ENCODE results near the gene CNOT2. TPM values are rescaled to one million over a fixed set of nuclear protein-coding genes. Genes with fewer than 3 reads are reported as not detected.

The CNOT2 gene
- polyA plus RNA-seq, 1 of the 3 experiments (the other 2 are of a cell fraction) = 45.3 TPM

DNA sequence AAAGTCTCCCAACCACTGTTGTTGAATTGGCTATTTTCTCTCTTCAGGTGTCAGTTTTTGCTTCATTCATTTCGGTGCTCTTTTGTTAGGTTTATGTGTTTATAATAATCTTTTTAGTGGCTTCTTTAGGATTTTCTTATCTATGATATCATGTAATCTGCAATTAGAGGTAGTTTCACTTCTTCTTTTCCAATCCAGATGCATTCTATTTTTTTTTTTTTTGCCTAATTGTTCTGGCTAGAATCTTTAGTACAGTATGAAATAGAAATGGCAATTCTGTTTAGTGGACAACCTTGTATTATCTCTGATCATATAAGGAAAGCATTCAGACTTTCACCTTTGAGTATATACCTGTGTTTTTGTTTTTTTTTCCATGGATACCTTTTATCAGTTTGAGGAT is 17.4 kb downstream of the CNOT2 start (continued):
- TF ChIP-seq, protein P1, sequence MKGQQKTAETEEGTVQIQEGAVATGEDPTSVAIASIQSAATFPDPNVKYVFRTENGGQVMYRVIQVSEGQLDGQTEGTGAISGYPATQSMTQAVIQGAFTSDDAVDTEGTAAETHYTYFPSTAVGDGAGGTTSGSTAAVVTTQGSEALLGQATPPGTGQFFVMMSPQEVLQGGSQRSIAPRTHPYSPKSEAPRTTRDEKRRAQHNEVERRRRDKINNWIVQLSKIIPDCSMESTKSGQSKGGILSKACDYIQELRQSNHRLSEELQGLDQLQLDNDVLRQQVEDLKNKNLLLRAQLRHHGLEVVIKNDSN (IDR thresholded peaks at IDR 0.05; ENCODE audit: borderline replicate concordance, low read depth) = no peak
- TF ChIP-seq YY1 (IDR thresholded peaks at IDR 0.05; ENCODE audit: low read depth) = no peak
- TF ChIP-seq ELF1 (IDR thresholded peaks at IDR 0.05) = no peak
- no peak for TF ChIP-seq MXI1 (IDR thresholded peaks at IDR 0.05; ENCODE audit: low read depth, low read length)

DNA sequence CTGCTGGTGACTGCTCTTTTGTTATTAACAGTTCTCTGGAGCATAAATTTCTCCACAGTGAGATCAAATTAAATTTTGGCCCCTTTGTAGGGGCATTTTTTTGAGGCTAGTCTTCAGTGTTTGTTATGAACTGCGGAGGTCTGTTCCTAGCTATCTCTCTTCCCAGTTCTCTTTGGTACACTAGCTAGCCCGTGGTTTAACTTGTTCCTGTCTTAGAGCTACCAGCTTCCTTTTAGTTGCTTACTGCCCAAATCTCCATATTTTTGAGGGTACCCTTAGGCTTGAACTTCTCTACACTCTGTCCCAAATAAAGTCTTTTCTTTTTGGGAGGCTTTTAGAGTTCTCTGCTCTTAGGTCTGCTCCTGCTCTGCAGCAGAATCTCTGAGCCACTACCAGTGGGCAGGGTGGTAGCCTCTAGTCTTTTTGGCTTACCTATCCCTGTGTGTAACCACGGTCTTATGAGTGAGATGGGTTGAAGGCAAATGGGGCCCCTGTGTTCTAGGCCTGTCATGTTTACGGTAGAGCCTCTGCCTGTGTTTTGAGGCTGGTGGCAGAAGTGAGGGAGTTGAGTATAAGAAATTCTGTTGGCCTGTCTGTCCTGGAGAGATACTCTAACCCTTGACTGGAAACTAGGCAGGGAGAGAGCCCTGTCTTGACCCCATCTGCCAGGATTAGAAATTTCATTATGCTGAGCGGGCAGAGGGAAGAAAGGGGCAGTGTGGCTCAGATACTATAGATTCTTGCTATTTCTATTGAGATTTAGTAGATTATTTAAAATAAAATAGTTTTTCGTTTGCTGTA is 21.0 kb downstream of the CNOT2 start:
- CTCF ChIA-PET = no interaction called here
- H3F3A ChIP-seq (replicated peaks; ENCODE audit: insufficient read depth) = no peaks in the 10 kb centered on the region
- H4K20me1 ChIP-seq (ENCODE audit: insufficient read depth) = peaks cover 83% of the 10 kb centered on the region
- no peak for DNase-seq
- no peak overlapping the region for H3K9ac ChIP-seq
- H3K9me3 ChIP-seq = no peaks in the 10 kb centered on the region; the same call in 1 of the 2 replicates
- peaks cover 4 to 6% of the 10 kb centered on the region in 2 experiments; a peak in 2 of 4 replicates for H3K4me1 ChIP-seq (ENCODE audit: control insufficient read depth in 1 of 2, insufficient read depth in 2 of 2, low read depth in 1 of 2, low read length in 1 of 2)
- WGBS (ENCODE audit: low lambda C conversion rate) = 94% methylated on average over 6 of the region's 6 CpGs
- TF ChIP-seq RCOR1 (IDR thresholded peaks at IDR 0.05; ENCODE audit: low read length) = no peak
- no peak for TF ChIP-seq ELF1 (IDR thresholded peaks at IDR 0.05)
- no peak for TF ChIP-seq MXI1 (IDR thresholded peaks at IDR 0.05; ENCODE audit: low read depth, low read length)
- no peak for TF ChIP-seq CHD2 (IDR thresholded peaks at IDR 0.05; ENCODE audit: low read length, partially characterized antibody)
- H3K27ac ChIP-seq (ENCODE audit: low read depth in 2 of 2, low read length in 1 of 2) = no peak overlapping the region
- no peak overlapping the region for H2AFZ ChIP-seq (ENCODE audit: low read depth)
- no peaks in the 10 kb centered on the region for H3K9me2 ChIP-seq
- H3K79me2 ChIP-seq (ENCODE audit: insufficient read depth) = peaks cover 100% of the 10 kb centered on the region
- no peaks in the 10 kb centered on the region for H3K27me3 ChIP-seq (ENCODE audit: insufficient read depth)
- POLR2A ChIA-PET = no interaction called here
- H3K36me3 ChIP-seq (replicated peaks in 1 of 2; ENCODE audit: control insufficient read depth in 1 of 2, insufficient read depth in 2 of 2, low read length in 1 of 2) = peaks cover 4 to 25% of the 10 kb centered on the region in 2 experiments
- no peak overlapping the region for H3K4me2 ChIP-seq
- no peak overlapping the region for H3K4me3 ChIP-seq (ENCODE audit: low read depth in 2 of 2, low read length in 1 of 2)

DNA sequence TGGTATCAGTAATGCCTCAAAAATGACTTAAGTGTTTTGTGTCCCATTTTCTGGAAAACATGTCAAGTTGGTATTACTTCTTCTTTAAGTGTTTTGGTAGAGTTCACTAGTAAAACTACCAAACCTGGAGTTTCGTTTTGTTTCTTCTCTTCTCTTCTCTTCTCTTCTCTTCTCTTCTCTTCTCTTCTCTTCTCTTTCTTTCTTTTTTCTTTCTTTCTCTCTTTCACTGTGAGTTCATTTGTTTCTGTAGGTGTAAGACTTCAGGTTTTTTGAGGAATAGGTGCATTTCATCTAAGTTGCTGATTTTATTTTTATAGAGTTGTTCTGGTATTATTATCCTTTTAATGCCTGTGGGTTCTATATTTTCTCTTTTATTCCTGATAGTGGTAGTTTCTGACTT is 21.9 kb downstream of the CNOT2 start:
- WGBS (ENCODE audit: low lambda C conversion rate) = 93% methylated on average over 1 of the region's 1 CpG
- CTCF ChIA-PET = no interaction called here
- TF ChIP-seq, protein P2, sequence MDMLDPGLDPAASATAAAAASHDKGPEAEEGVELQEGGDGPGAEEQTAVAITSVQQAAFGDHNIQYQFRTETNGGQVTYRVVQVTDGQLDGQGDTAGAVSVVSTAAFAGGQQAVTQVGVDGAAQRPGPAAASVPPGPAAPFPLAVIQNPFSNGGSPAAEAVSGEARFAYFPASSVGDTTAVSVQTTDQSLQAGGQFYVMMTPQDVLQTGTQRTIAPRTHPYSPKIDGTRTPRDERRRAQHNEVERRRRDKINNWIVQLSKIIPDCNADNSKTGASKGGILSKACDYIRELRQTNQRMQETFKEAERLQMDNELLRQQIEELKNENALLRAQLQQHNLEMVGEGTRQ (IDR thresholded peaks at IDR 0.05; ENCODE audit: borderline replicate concordance, low read depth, low read length) = no peak
- TF ChIP-seq, protein P3, sequence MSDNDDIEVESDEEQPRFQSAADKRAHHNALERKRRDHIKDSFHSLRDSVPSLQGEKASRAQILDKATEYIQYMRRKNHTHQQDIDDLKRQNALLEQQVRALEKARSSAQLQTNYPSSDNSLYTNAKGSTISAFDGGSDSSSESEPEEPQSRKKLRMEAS (IDR thresholded peaks at IDR 0.05; ENCODE audit: low read depth) = no peak
- no peak for TF ChIP-seq SMC3 (IDR thresholded peaks at IDR 0.05; ENCODE audit: low read depth, low read length)
- H3K27me3 ChIP-seq (ENCODE audit: insufficient read depth) = no peaks in the 10 kb centered on the region
- H3K9me2 ChIP-seq = no peaks in the 10 kb centered on the region
- peaks cover 6 to 10% of the 10 kb centered on the region in 2 experiments; a peak in 2 of 4 replicates for H3K4me1 ChIP-seq (ENCODE audit: control insufficient read depth in 1 of 2, insufficient read depth in 2 of 2, low read depth in 1 of 2, low read length in 1 of 2)
- no peak overlapping the region for H3K4me3 ChIP-seq (ENCODE audit: low read depth in 2 of 2, low read length in 1 of 2)
- no peak overlapping the region for H3K4me2 ChIP-seq
- H3K9ac ChIP-seq = no peak overlapping the region
- no peaks in the 10 kb centered on the region for H3F3A ChIP-seq (replicated peaks; ENCODE audit: insufficient read depth)
- no peak overlapping the region for H2AFZ ChIP-seq (ENCODE audit: low read depth)
- peaks cover 86% of the 10 kb centered on the region for H4K20me1 ChIP-seq (ENCODE audit: insufficient read depth)
- H3K27ac ChIP-seq (ENCODE audit: low read depth in 2 of 2, low read length in 1 of 2) = no peak overlapping the region
- H3K79me2 ChIP-seq (ENCODE audit: insufficient read depth) = peaks cover 100% of the 10 kb centered on the region
- POLR2A ChIA-PET = no interaction called here
- no peak for DNase-seq
- no peaks in the 10 kb centered on the region; the same call in 1 of the 2 replicates for H3K9me3 ChIP-seq
- peaks cover 0 to 21% of the 10 kb centered on the region in 2 experiments for H3K36me3 ChIP-seq (replicated peaks in 1 of 2; ENCODE audit: control insufficient read depth in 1 of 2, insufficient read depth in 2 of 2, low read length in 1 of 2)

Measured in SK-N-SH (cell line).